ENCODE data around the gene GRK6.

GRK6 gene

GRCh38 chr5:177431317-177432142, 5.1 kb downstream of the GRK6 start:
- in situ Hi-C loops (cut with HindIII; ENCODE audit: low pct_unique_long_range_greater_than_20kb, low sequenced_read_pairs), result no loop called here
- no peak for DNase-seq (ENCODE audit: low read depth in 1 of 2, low spot score in 1 of 2)
- no peak for TF ChIP-seq JUND (IDR thresholded peaks at IDR 0.05; ENCODE audit: low read depth)

DNA sequence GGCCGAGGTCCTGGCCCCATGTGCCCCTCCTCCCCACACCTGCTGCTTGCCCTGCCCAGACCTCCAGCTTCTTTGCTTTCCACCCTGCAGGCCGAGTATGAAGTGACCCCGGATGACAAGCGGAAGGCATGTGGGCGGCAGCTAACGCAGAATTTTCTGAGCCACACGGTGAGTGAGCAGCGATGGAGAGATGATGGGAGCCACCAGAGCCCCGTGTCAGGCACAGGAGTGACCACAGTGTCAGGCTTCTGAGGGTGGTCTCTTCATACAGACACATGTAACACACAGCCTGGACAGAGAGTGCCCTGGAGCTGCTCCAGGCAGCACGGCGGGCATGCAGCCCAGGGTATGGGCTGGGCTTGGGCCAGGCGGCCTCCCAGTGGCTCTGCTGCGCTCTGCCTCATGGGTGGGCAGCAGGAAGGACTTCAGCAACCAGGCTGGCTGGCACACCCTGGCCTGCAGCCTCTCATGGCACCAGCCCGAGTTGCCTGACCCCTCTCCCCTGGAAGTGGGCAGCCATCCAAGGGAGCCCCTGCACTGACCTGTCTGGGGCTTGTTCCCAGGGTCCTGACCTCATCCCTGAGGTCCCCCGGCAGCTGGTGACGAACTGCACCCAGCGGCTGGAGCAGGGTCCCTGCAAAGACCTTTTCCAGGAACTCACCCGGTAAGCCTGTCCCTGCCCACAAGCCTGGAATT, 5.8 kb downstream of the GRK6 start:
- in situ Hi-C loops (cut with HindIII; ENCODE audit: low pct_unique_long_range_greater_than_20kb, low sequenced_read_pairs), result no loop called here
- DNase-seq (ENCODE audit: low read depth in 1 of 2, low spot score in 1 of 2), result no peak
- TF ChIP-seq JUND (IDR thresholded peaks at IDR 0.05; ENCODE audit: low read depth), result no peak

- in situ Hi-C loops (cut with HindIII; ENCODE audit: low pct_unique_long_range_greater_than_20kb, low sequenced_read_pairs), result no loop called here
- no peak for TF ChIP-seq JUND (IDR thresholded peaks at IDR 0.05; ENCODE audit: low read depth)
- no peak for DNase-seq (ENCODE audit: low read depth in 1 of 2, low spot score in 1 of 2)
Observed at GRCh38 chr5:177432839-177433657, 6.6 kb downstream of the GRK6 start.

- in situ Hi-C loops (cut with HindIII; ENCODE audit: low pct_unique_long_range_greater_than_20kb, low sequenced_read_pairs), result no loop called here
- DNase-seq (ENCODE audit: low read depth in 1 of 2, low spot score in 1 of 2), result no peak
- no peak for TF ChIP-seq JUND (IDR thresholded peaks at IDR 0.05; ENCODE audit: low read depth)
Observed at GRCh38 chr5:177433658-177434217, 7.3 kb downstream of the GRK6 start.

DNA sequence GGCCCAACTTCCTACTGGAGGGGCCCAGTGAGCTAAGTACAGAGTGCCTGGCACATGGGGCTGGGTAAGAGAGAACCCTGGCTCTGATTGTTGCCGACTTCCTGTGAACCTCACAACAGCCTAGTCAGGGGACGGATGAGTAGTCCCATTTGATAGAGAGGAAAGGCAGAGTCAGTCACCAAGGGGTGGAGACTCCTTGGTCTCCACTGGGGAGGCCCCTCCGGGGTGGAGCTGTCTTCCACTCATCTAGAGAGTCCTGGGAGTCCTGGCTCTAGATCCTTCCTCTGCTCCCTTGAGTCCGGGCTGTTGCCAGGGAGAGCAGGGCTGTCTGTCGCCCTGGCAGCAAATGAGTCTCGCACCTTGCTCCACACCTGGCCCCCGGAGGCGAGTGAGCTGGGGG, 8.0 kb downstream of the GRK6 start:
- no peak for TF ChIP-seq JUND (IDR thresholded peaks at IDR 0.05; ENCODE audit: low read depth)
- in situ Hi-C loops (cut with HindIII; ENCODE audit: low pct_unique_long_range_greater_than_20kb, low sequenced_read_pairs), result no loop called here
- no peak for DNase-seq (ENCODE audit: low read depth in 1 of 2, low spot score in 1 of 2)

DNA sequence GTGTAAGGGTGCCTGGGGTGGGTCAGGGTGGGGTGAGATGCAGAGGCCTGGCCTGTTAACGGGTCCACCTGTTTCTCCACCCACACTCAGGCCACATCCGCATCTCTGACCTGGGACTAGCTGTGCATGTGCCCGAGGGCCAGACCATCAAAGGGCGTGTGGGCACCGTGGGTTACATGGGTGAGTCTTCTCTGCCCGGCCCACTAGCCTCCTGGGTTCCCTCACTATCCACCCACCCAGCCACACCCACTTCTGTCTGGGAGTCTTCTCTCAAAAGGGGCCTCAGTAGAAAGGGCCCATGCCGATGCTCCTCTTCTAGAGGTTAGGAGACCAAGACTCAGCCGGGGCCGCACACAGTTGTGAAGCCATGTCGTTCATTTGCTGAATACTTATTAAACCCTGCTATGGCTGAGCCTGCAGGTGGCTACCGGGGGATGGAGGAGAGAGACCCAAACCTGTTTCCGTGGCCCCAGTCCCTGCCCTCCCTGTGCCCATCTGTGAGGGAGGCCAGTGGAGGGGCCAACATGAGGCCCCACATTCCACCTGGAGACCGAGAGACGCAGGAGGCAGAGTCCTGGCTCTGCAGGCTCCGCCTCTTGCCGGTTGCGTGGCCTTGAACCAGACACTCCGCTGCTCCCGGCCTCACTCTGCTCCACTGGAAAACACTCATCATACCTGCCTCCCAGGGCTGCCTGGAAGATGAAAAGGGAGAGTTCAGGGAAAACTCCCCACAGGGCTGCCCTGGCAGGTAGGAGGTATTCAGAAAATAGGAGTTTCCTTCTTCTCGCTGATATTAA, 8.7 kb downstream of the GRK6 start:
- no peak for DNase-seq (ENCODE audit: low read depth in 1 of 2, low spot score in 1 of 2)
- no peak for TF ChIP-seq JUND (IDR thresholded peaks at IDR 0.05; ENCODE audit: low read depth)
- in situ Hi-C loops (cut with HindIII; ENCODE audit: low pct_unique_long_range_greater_than_20kb, low sequenced_read_pairs), result no loop called here

DNA sequence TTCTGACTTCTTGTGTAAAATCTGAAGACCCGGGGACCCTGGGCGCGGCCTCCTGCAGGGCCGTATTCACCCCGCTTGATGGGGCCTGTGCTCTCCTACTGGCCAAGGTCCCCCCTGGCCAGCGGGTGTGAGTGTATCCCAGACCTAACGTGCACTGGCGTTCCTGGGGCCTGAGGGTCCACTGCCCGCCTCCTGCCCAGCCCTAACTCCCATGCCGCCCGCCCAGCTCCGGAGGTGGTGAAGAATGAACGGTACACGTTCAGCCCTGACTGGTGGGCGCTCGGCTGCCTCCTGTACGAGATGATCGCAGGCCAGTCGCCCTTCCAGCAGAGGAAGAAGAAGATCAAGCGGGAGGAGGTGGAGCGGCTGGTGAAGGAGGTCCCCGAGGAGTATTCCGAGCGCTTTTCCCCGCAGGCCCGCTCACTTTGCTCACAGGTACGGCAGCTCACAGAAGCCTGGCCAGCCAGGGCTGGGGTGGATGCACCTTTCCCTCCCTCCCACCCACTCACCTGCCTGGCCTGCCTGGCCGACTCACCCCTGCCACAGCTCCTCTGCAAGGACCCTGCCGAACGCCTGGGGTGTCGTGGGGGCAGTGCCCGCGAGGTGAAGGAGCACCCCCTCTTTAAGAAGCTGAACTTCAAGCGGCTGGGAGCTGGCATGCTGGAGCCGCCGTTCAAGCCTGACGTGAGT, 9.5 kb downstream of the GRK6 start:
- no peak for DNase-seq (ENCODE audit: low read depth in 1 of 2, low spot score in 1 of 2)
- no peak for TF ChIP-seq JUND (IDR thresholded peaks at IDR 0.05; ENCODE audit: low read depth)
- in situ Hi-C loops (cut with HindIII; ENCODE audit: low pct_unique_long_range_greater_than_20kb, low sequenced_read_pairs), result no loop called here

- in situ Hi-C loops (cut with HindIII; ENCODE audit: low pct_unique_long_range_greater_than_20kb, low sequenced_read_pairs), result no loop called here
- no peak for TF ChIP-seq JUND (IDR thresholded peaks at IDR 0.05; ENCODE audit: low read depth)
- DNase-seq (ENCODE audit: low read depth in 1 of 2, low spot score in 1 of 2), result no peak
Observed at GRCh38 chr5:177437623-177438022, 11.1 kb downstream of the GRK6 start.

- in situ Hi-C loops (cut with HindIII; ENCODE audit: low pct_unique_long_range_greater_than_20kb, low sequenced_read_pairs), result no loop called here
- no peak for DNase-seq (ENCODE audit: low read depth in 1 of 2, low spot score in 1 of 2)
- no peak for TF ChIP-seq JUND (IDR thresholded peaks at IDR 0.05; ENCODE audit: low read depth)
Observed at GRCh38 chr5:177438468-177438867, 12.0 kb downstream of the GRK6 start.

DNA sequence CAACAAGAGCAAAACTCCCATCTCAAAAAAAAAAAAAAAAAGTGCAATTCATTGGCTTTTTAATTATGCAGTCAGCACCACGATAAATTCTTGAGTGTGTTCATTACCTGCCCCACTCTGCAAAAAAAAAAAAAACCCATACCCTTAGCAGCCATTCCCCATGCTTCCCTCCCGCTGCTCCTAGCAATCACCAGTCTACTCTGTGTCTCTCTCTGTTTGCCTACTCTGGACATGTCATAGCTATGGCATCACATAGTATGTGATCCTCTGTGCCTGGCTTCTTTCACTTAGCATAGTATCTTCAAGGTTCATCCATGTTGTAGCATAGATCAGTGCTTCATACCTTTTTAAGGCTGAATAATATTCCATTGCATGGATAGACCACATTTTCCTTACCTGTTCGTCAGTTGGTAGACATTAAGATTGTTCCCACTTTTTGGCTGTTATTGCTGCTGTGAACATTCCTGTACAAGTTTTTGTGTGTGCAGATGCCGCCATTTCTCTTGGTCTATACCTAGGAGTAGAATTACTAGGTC, 13.1 kb downstream of the GRK6 start:
- no peak for TF ChIP-seq JUND (IDR thresholded peaks at IDR 0.05; ENCODE audit: low read depth)
- in situ Hi-C loops (cut with HindIII; ENCODE audit: low pct_unique_long_range_greater_than_20kb, low sequenced_read_pairs), result no loop called here
- no peak for DNase-seq (ENCODE audit: low read depth in 1 of 2, low spot score in 1 of 2)
